Neutrophil (primary cell): ENCODE data around the gene TMEM154.

Source experiments
- H3K27ac ChIP-seq: fragments of 200-600 bp; sonication (generic); 2 replicates; pipeline ENCODE4 v1.5.1; 2016; ENCODE audit warnings: mild to moderate bottlenecking, moderate library complexity
- H3K27me3 ChIP-seq: fragments of 200-600 bp; sonication (generic); 2 replicates; pipeline ENCODE4 v1.6.0; 2016; ENCODE audit warnings: mild to moderate bottlenecking
- H3K36me3 ChIP-seq: fragments of 200-600 bp; sonication (generic); 2 replicates; pipeline ENCODE4 v1.5.1; 2017
- H3K4me1 ChIP-seq, 2 experiments: fragments of 200-600 bp in 1 of 2; sonication (generic) in 1 of 2; 1 replicate in 1 of 2; 2 replicates in 1 of 2; pipeline versions ENCODE4 v1.5.1 to v1.6.1; 2013 to 2016; ENCODE audit warnings: low read depth in 1 of 2, low read length in 1 of 2, mild to moderate bottlenecking in 1 of 2, moderate library complexity in 1 of 2; ENCODE audit not compliant: control insufficient read depth in 1 of 2, insufficient read depth in 1 of 2
- H3K4me3 ChIP-seq, 2 experiments: fragments of 200-600 bp in 1 of 2; sonication (generic) in 1 of 2; 1 replicate in 1 of 2; 2 replicates in 1 of 2; pipeline ENCODE4 v1.5.1; 2013 to 2016; ENCODE audit warnings: low read depth in 1 of 2, low read length in 1 of 2, mild to moderate bottlenecking in 1 of 2, moderate library complexity in 1 of 2
- H3K9me3 ChIP-seq: fragments of 200-600 bp; sonication (generic); 2 replicates; pipeline ENCODE4 v1.5.1; 2016
- CTCF ChIP-seq: fragments of 200-600 bp; sonication (generic); IDR thresholded peaks from 2 replicates; pipeline ENCODE4 v1.5.1; 2016; ENCODE audit warnings: antibody characterized with exemption

Gene TMEM154

GRCh38 chr4:152723236-152723635 lies 43.4 kb upstream of the TMEM154 start:
- peak overlapping the region; percentile 48 for H3K27ac ChIP-seq
- peaks cover 31 to 38% of the 10 kb centered on the region in 2 experiments for H3K4me1 ChIP-seq
- peak overlapping the region in 1 of 2 experiments; percentile 5 for H3K4me3 ChIP-seq
- no peaks in the 10 kb centered on the region for H3K9me3 ChIP-seq
- H3K27me3 ChIP-seq = no peaks in the 10 kb centered on the region
- TF ChIP-seq CTCF = no peak
- no peaks in the 10 kb centered on the region for H3K36me3 ChIP-seq

- H3K4me3 ChIP-seq = no peak overlapping the region
These were observed 40.2 kb upstream of the TMEM154 start for GRCh38 chr4:152719801-152720556.

GRCh38 chr4:152719291-152719690 lies 39.5 kb upstream of the TMEM154 start:
- no peak overlapping the region for H3K27ac ChIP-seq
- no peaks in the 10 kb centered on the region for H3K27me3 ChIP-seq

More at GRCh38 chr4:152719801-152720556, 40.2 kb upstream of the TMEM154 start:
- TF ChIP-seq CTCF = no peak
- H3K4me1 ChIP-seq = peaks cover 19 to 23% of the 10 kb centered on the region in 2 experiments
- H3K9me3 ChIP-seq = no peaks in the 10 kb centered on the region
- no peaks in the 10 kb centered on the region for H3K36me3 ChIP-seq
- H3K27ac ChIP-seq = no peak overlapping the region
- no peaks in the 10 kb centered on the region for H3K27me3 ChIP-seq

GRCh38 chr4:152715076-152715475 lies 35.3 kb upstream of the TMEM154 start:
- TF ChIP-seq CTCF = no peak
- Histone ChIP-seq H3K36me3 (no peaks in the 10 kb centered on the region), H3K4me1 (peaks cover 2 to 3% of the 10 kb centered on the region in 2 experiments)

More at GRCh38 chr4:152719291-152719690, 39.5 kb upstream of the TMEM154 start:
- Histone ChIP-seq H3K36me3 (no peaks in the 10 kb centered on the region), H3K4me1 (peaks cover 14 to 16% of the 10 kb centered on the region in 2 experiments), H3K4me3 (no peak overlapping the region), H3K9me3 (no peaks in the 10 kb centered on the region)
- TF ChIP-seq CTCF = no peak

GRCh38 chr4:152713951-152714705 lies 34.3 kb upstream of the TMEM154 start:
- Histone ChIP-seq H3K27ac (no peak overlapping the region), H3K4me3 (no peak overlapping the region), H3K36me3 (no peaks in the 10 kb centered on the region), H3K27me3 (no peaks in the 10 kb centered on the region), H3K9me3 (no peaks in the 10 kb centered on the region), H3K4me1 (peaks cover 12% of the 10 kb centered on the region in 2 experiments)
- TF ChIP-seq CTCF = no peak

More at GRCh38 chr4:152715076-152715475, 35.3 kb upstream of the TMEM154 start:
- Histone ChIP-seq H3K27ac (no peak overlapping the region), H3K27me3 (no peaks in the 10 kb centered on the region), H3K9me3 (no peaks in the 10 kb centered on the region), H3K4me3 (no peak overlapping the region)
